Transverse colon (tissue), 4 donors: ENCODE data around the gene GOLPH3L.

Experiments used
- CTCF ChIP-seq, 5 experiments: fragments of 200-600 bp in 3 of 5; fragments of 450-650 bp in 2 of 5; sonication (generic) in 3 of 5; IDR thresholded peaks; 1 replicate in 2 of 5; 2 replicates in 3 of 5; pipeline ENCODE4 v1.5.1; 2016 to 2017; ENCODE audit warnings: antibody characterized with exemption in 5 of 5, inconsistent platforms in 3 of 5, mild to moderate bottlenecking in 2 of 5, moderate library complexity in 1 of 5
- EP300 ChIP-seq: sonication (generic); formaldehyde crosslinking; IDR thresholded peaks from one replicate; pipeline ENCODE4 v1.6.1; 2017; ENCODE audit warnings: antibody characterized with exemption, low read depth
- POLR2A ChIP-seq: fragments of 450-650 bp; IDR thresholded peaks from one replicate; pipeline ENCODE4 v1.6.1; 2016; ENCODE audit warnings: antibody characterized with exemption, mild to moderate bottlenecking, moderate library complexity
- POLR2AphosphoS5 ChIP-seq, 3 donors: sonication (generic); formaldehyde crosslinking; IDR thresholded peaks; one replicate each; pipeline ENCODE4 v1.6.1; 2016; ENCODE audit warnings: antibody characterized with exemption in 3 of 3

GRCh38 chr1:150683914-150684313 lies 13.0 kb downstream of the GOLPH3L start:
- no peak for TF ChIP-seq POLR2A
- TF ChIP-seq CTCF (IDR thresholded peaks at IDR 0.05): no peak
- TF ChIP-seq EP300: no peak
- no peak for TF ChIP-seq POLR2AphosphoS5 (IDR thresholded peaks at IDR 0.05)
